ENCODE measurements around the gene L3MBTL4.

The L3MBTL4 gene

GRCh38 chr18:6242004-6242403 lies 172.7 kb downstream of the L3MBTL4 start:
- no peaks in the 10 kb centered on the region for H3K36me3 ChIP-seq (replicated peaks)
- H3K27me3 ChIP-seq (replicated peaks): no peaks in the 10 kb centered on the region
- in situ Hi-C loops (cut with HindIII; ENCODE audit: low pct_ligation_motif_present, low sequenced_read_pairs): no loop called here
- H3K27ac ChIP-seq: no peak overlapping the region
- H3K4me3 ChIP-seq (ENCODE audit: low read depth, low read length): no peak overlapping the region
- TF ChIP-seq CTCF (IDR thresholded peaks at IDR 0.05; ENCODE audit: low read depth, low read length, missing control alignments): no peak
- DNase-seq: no peak

GRCh38 chr18:6239716-6240115 lies 175.0 kb downstream of the L3MBTL4 start:
- Histone ChIP-seq H3K4me3 (ENCODE audit: low read depth, low read length) (no peak overlapping the region), H3K36me3 (replicated peaks) (no peaks in the 10 kb centered on the region), H3K27me3 (replicated peaks) (no peaks in the 10 kb centered on the region), H3K27ac (no peak overlapping the region)
- TF ChIP-seq CTCF (IDR thresholded peaks at IDR 0.05; ENCODE audit: low read depth, low read length, missing control alignments): no peak
- no peak for DNase-seq
- in situ Hi-C loops (cut with HindIII; ENCODE audit: low pct_ligation_motif_present, low sequenced_read_pairs): no loop called here

GRCh38 chr18:6236258-6236657 lies 178.5 kb downstream of the L3MBTL4 start:
- Histone ChIP-seq H3K4me3 (ENCODE audit: low read depth, low read length) (no peak overlapping the region), H3K27me3 (replicated peaks) (no peaks in the 10 kb centered on the region), H3K27ac (no peak overlapping the region), H3K36me3 (replicated peaks) (no peaks in the 10 kb centered on the region)
- TF ChIP-seq CTCF (IDR thresholded peaks at IDR 0.05; ENCODE audit: low read depth, low read length, missing control alignments): no peak
- in situ Hi-C loops (cut with HindIII; ENCODE audit: low pct_ligation_motif_present, low sequenced_read_pairs): no loop called here
- no peak for DNase-seq

GRCh38 chr18:6222271-6222670 lies 192.4 kb downstream of the L3MBTL4 start:
- no peak for TF ChIP-seq CTCF (IDR thresholded peaks at IDR 0.05; ENCODE audit: low read depth, low read length, missing control alignments)

GRCh38 chr18:6221602-6222014 lies 193.1 kb downstream of the L3MBTL4 start:
- no peaks in the 10 kb centered on the region for H3K27me3 ChIP-seq (replicated peaks)
- no peak overlapping the region for H3K4me3 ChIP-seq (ENCODE audit: low read depth, low read length)
- in situ Hi-C loops (cut with HindIII; ENCODE audit: low pct_ligation_motif_present, low sequenced_read_pairs): no loop called here
- H3K36me3 ChIP-seq (replicated peaks): no peaks in the 10 kb centered on the region
- no peak for DNase-seq
- TF ChIP-seq CTCF (IDR thresholded peaks at IDR 0.05; ENCODE audit: low read depth, low read length, missing control alignments): no peak
- no peak overlapping the region for H3K27ac ChIP-seq

More at GRCh38 chr18:6222271-6222670, 192.4 kb downstream of the L3MBTL4 start:
- Histone ChIP-seq H3K27me3 (replicated peaks) (no peaks in the 10 kb centered on the region), H3K27ac (no peak overlapping the region), H3K36me3 (replicated peaks) (no peaks in the 10 kb centered on the region), H3K4me3 (ENCODE audit: low read depth, low read length) (no peak overlapping the region)
- DNase-seq: no peak
- in situ Hi-C loops (cut with HindIII; ENCODE audit: low pct_ligation_motif_present, low sequenced_read_pairs): no loop called here

GRCh38 chr18:6220129-6220528 lies 194.6 kb downstream of the L3MBTL4 start:
- in situ Hi-C loops (cut with HindIII; ENCODE audit: low pct_ligation_motif_present, low sequenced_read_pairs): no loop called here
- Histone ChIP-seq H3K36me3 (replicated peaks) (no peaks in the 10 kb centered on the region), H3K4me3 (ENCODE audit: low read depth, low read length) (no peak overlapping the region), H3K27ac (no peak overlapping the region), H3K27me3 (replicated peaks) (no peaks in the 10 kb centered on the region)
- DNase-seq: no peak
- no peak for TF ChIP-seq CTCF (IDR thresholded peaks at IDR 0.05; ENCODE audit: low read depth, low read length, missing control alignments)
